A673 (cell line): ENCODE measurements around the gene SPRYD4.
"Not testable (repeated sequence)": the region's sequence is repeated elsewhere in the genome, so short reads cannot be mapped to it uniquely, and the experiment has no call there.

Experiments
- EZH2 ChIP-seq: fragments of 200-600 bp; sonication (generic); IDR thresholded peaks from 2 replicates; pipeline ENCODE4 v1.6.1; 2017; ENCODE audit warnings: borderline replicate concordance, low read depth, mild to moderate bottlenecking, mixed read lengths, antibody characterized with exemption, low read length; ENCODE audit not compliant: poor library complexity, severe bottlenecking
- TF ChIP-seq, protein P1 (sequence below): fragments of 300-800, 200-600 bp; sonication (generic); conservative IDR thresholded peaks from 2 replicates; pipeline ENCODE4 v1.5.1; 2017; ENCODE audit warnings: low read depth, mild to moderate bottlenecking, antibody characterized with exemption, low read length, moderate library complexity, mixed read lengths

GRCh38 chr12:56498126-56498902 is 29.9 kb downstream of the SPRYD4 start:
- TF ChIP-seq EZH2 = not testable (repeated sequence)
- TF ChIP-seq, protein P1, sequence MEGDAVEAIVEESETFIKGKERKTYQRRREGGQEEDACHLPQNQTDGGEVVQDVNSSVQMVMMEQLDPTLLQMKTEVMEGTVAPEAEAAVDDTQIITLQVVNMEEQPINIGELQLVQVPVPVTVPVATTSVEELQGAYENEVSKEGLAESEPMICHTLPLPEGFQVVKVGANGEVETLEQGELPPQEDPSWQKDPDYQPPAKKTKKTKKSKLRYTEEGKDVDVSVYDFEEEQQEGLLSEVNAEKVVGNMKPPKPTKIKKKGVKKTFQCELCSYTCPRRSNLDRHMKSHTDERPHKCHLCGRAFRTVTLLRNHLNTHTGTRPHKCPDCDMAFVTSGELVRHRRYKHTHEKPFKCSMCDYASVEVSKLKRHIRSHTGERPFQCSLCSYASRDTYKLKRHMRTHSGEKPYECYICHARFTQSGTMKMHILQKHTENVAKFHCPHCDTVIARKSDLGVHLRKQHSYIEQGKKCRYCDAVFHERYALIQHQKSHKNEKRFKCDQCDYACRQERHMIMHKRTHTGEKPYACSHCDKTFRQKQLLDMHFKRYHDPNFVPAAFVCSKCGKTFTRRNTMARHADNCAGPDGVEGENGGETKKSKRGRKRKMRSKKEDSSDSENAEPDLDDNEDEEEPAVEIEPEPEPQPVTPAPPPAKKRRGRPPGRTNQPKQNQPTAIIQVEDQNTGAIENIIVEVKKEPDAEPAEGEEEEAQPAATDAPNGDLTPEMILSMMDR = not testable (repeated sequence)
